ENCODE measurements around the gene MADD. TPM values are rescaled to one million over a fixed set of nuclear protein-coding genes. Genes with fewer than 3 reads are reported as not detected.

Gene MADD
- total and polyA plus RNA-seq, 11 donors, result 22.6 to 60.6 (median 40.2) TPM

DNA sequence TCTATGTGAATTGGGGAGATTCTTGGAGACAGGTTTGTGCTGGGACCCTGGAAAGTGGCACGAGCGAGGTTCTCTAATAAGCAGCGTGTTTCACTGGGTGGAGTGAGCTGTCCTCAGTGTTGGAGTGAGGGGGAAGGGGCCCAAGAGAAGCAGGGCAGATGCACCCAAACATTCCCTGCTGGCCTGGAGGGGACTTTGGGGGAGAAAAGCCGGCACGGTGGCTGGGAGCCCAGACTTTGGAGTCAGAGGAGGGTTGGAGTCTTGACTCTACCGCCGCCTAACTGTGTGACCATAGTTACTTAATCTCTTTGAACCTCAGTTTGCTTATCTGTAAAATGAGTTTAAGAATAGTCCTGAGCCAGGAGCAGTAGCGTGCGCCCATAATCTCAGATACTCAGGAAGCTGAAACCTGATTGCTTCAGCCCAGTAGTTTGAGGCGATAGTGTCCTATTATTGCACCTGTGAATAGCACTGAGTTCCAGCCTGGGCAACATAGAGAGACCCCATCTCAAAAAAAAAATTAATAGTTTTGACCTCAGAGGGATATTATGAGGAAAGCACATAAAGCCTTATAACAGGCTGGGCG is 11.5 kb upstream of the MADD start:
- no peak for ATAC-seq
- peaks cover 13 to 71% (median 54%) of the 10 kb centered on the region in 12 donors for H3K4me1 ChIP-seq
- intact Hi-C loops (cut with DNase I), result loop anchor here in 9 of 10 donors (1.0 to 5.0 kb wide), 8 partner anchors 24 to 99 kb away; partner anchors contain the start of genes ARFGAP2 (in 8 of the 9) and MYBPC3 (in 1 of the 9)
- peak overlapping the region; percentile 54 to 90 (median 82) for H3K27ac ChIP-seq
- WGBS, 4 donors, result 44 to 56% (median 54%) methylated on average over 11 of the region's 11 CpGs
- TF ChIP-seq, protein P1, sequence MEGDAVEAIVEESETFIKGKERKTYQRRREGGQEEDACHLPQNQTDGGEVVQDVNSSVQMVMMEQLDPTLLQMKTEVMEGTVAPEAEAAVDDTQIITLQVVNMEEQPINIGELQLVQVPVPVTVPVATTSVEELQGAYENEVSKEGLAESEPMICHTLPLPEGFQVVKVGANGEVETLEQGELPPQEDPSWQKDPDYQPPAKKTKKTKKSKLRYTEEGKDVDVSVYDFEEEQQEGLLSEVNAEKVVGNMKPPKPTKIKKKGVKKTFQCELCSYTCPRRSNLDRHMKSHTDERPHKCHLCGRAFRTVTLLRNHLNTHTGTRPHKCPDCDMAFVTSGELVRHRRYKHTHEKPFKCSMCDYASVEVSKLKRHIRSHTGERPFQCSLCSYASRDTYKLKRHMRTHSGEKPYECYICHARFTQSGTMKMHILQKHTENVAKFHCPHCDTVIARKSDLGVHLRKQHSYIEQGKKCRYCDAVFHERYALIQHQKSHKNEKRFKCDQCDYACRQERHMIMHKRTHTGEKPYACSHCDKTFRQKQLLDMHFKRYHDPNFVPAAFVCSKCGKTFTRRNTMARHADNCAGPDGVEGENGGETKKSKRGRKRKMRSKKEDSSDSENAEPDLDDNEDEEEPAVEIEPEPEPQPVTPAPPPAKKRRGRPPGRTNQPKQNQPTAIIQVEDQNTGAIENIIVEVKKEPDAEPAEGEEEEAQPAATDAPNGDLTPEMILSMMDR (IDR thresholded peaks at IDR 0.05), result no peak
- DNase-seq, result no peak
- no peaks in the 10 kb centered on the region for H3K27me3 ChIP-seq
- peaks cover 0 to 17% (median 8%) of the 10 kb centered on the region in 9 donors for H3K36me3 ChIP-seq
- no peaks in the 10 kb centered on the region for H3K9me3 ChIP-seq
- H3K4me3 ChIP-seq, result peak overlapping the region in 11 of 12 donors; percentile 24 to 57 (median 44)

DNA sequence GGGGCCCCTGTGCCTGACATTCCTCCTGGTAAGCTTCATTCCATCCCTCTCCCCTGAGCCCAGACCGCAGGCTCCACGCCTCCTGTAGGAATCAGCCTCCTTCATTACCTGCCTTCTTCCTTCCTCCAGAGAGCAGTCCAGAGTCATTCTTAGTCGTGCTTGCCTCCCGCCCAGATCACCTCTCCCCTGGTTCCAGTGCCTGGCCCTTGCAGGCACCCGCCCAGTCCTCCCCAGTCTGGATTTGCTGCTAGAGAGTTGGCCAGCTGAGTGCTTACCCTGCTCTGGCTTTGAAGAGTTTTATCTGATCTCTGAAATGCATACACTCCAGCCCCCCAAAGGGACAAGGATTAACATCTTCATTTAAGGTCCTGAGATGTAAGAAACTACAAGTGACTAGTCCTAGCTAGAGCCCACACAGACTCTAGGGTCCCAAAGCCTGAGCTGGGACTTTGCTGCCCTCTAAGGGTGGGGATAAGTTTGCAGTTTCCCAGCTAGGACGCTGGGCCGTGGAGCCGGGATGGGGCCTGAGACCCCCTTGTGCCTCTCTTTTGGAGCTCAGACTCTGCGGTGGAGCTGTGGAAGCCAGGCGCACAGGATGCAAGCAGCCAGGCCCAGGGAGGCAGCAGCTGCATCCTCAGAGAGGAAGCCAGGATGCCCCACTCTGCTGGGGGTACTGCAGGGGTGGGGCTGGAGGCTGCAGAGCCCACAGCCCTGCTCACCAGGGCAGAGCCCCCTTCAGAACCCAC is 10.5 kb upstream of the MADD start:
- peak overlapping the region in 10 of 12 donors; percentile 9 to 90 (median 82) for H3K27ac ChIP-seq
- intact Hi-C loops (cut with DNase I), result loop anchor here in 9 of 10 donors (2.0 to 5.0 kb wide), 7 partner anchors 25 to 98 kb away; partner anchors contain the start of genes ARFGAP2 (in 8 of the 9) and MYBPC3 (in 1 of the 9)
- peaks cover 9 to 62% (median 46%) of the 10 kb centered on the region in 12 donors for H3K4me1 ChIP-seq
- TF ChIP-seq, protein P1 (IDR thresholded peaks at IDR 0.05), result peak; percentile 58 to 82 (median 69)
- TF ChIP-seq POLR2A (IDR thresholded peaks at IDR 0.05), result no peak
- DNase-seq, result peak in 2 of 5 donors; percentile 54 to 55
- ATAC-seq, result peak; percentile 22 to 57 (median 46)
- 29 to 42% (median 37%) methylated on average over 10 of the region's 10 CpGs for WGBS, 4 donors
- H3K27me3 ChIP-seq, result no peaks in the 10 kb centered on the region
- peak overlapping the region in 6 of 12 donors; percentile 43 to 57 (median 50) for H3K4me3 ChIP-seq
- H3K9me3 ChIP-seq, result no peaks in the 10 kb centered on the region
- H3K36me3 ChIP-seq, result peaks cover 0 to 17% (median 8%) of the 10 kb centered on the region in 9 donors

DNA sequence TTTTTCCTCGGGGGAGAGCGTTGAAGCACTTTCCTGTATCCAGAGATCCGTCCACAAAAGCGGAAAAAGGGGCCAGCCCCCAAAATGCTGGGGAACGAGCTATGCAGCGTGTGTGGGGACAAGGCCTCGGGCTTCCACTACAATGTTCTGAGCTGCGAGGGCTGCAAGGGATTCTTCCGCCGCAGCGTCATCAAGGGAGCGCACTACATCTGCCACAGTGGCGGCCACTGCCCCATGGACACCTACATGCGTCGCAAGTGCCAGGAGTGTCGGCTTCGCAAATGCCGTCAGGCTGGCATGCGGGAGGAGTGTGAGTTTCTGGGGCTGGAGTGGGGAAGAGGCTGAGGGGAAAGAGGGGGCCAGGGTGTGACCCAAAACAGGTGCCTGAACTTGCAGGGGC is 9.6 kb upstream of the MADD start:
- Histone ChIP-seq H3K9me3 (no peaks in the 10 kb centered on the region), H3K4me3 (no peak overlapping the region), H3K27me3 (no peaks in the 10 kb centered on the region), H3K36me3 (peaks cover 0 to 17% (median 8%) of the 10 kb centered on the region in 9 donors), H3K4me1 (peaks cover 9 to 60% (median 38%) of the 10 kb centered on the region in 12 donors), H3K27ac (no peak overlapping the region)
- 92 to 94% (median 93%) methylated on average over 19 of the region's 19 CpGs for WGBS, 4 donors
- TF ChIP-seq, protein P1 (IDR thresholded peaks at IDR 0.05), result no peak
- TF ChIP-seq POLR2A (IDR thresholded peaks at IDR 0.05), result no peak
- ATAC-seq, result no peak
- intact Hi-C loops (cut with DNase I), result no loop called here
- no peak for DNase-seq

DNA sequence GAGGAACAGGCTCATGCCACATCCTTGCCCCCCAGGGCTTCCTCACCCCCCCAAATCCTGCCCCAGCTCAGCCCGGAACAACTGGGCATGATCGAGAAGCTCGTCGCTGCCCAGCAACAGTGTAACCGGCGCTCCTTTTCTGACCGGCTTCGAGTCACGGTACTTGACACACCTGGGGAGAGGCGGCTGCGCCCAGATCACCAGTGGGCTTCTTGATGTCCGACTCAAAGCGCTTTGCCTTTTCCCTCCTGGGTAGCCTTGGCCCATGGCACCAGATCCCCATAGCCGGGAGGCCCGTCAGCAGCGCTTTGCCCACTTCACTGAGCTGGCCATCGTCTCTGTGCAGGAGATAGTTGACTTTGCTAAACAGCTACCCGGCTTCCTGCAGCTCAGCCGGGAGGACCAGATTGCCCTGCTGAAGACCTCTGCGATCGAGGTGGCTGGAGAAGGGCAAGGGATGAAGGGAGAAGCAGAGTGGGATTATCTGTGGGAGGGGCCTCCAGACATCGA is 8.6 kb upstream of the MADD start:
- intact Hi-C loops (cut with DNase I), result no loop called here

More for the DNA sequence above, 8.6 kb upstream of the MADD start:
- Histone ChIP-seq H3K9me3 (no peaks in the 10 kb centered on the region), H3K27ac (no peak overlapping the region), H3K4me1 (peaks cover 7 to 55% (median 30%) of the 10 kb centered on the region in 12 donors), H3K27me3 (no peaks in the 10 kb centered on the region), H3K4me3 (no peak overlapping the region), H3K36me3 (peaks cover 0 to 19% (median 8%) of the 10 kb centered on the region in 9 donors)
- DNase-seq, result no peak
- TF ChIP-seq POLR2A (IDR thresholded peaks at IDR 0.05), result no peak
- TF ChIP-seq, protein P1 (IDR thresholded peaks at IDR 0.05), result no peak
- WGBS, 4 donors, result 88 to 95% (median 90%) methylated on average over 21 to 22 of the region's 22 CpGs
- ATAC-seq, result no peak

Measured in heart left ventricle (tissue), 16 donors.